ENCODE results near the gene KNSTRN.

- TF ChIP-seq CTCF (IDR thresholded peaks at IDR 0.05) (no peak), EP300 (IDR thresholded peaks at IDR 0.05) (no peak)
Measured at GRCh38 chr15:40399370-40399769, 16.8 kb downstream of the KNSTRN start.
